GM23338 (cell line): ENCODE measurements around the gene PPP1R3G.

Source experiments
- CREB1 ChIP-seq: fragments of 250-450 bp; sonication (Bioruptor Pico); IDR thresholded peaks from 2 replicates; pipeline ENCODE4 v1.5.0; 2020; ENCODE audit warnings: low read depth, mild to moderate bottlenecking, moderate library complexity
- EZH2 ChIP-seq: fragments of 200-600 bp; sonication (generic); IDR thresholded peaks from one replicate; pipeline ENCODE4 v1.8.0; 2017; ENCODE audit warnings: antibody characterized with exemption, mild to moderate bottlenecking, low read depth; ENCODE audit not compliant: unreplicated experiment
- EZH2phosphoT487 ChIP-seq: fragments of 200-600 bp; sonication (generic); IDR thresholded peaks from one replicate; pipeline ENCODE4 v1.8.1; 2018; ENCODE audit warnings: antibody characterized with exemption; ENCODE audit not compliant: unreplicated experiment
- JUNB ChIP-seq: IDR thresholded peaks from one replicate; pipeline ENCODE4 v1.6.1; 2016; ENCODE audit warnings: antibody characterized with exemption; ENCODE audit not compliant: unreplicated experiment
- NANOG ChIP-seq: IDR thresholded peaks from 2 replicates; pipeline ENCODE4 v1.6.1; 2016; ENCODE audit warnings: antibody characterized with exemption, borderline replicate concordance
- POLR2AphosphoS5 ChIP-seq: IDR thresholded peaks from 2 replicates; pipeline ENCODE4 v1.6.1; 2016; ENCODE audit warnings: antibody characterized with exemption, low read depth
- REST ChIP-seq: IDR thresholded peaks from one replicate; pipeline ENCODE4 v1.6.1; 2018; ENCODE audit warnings: antibody characterized with exemption; ENCODE audit not compliant: unreplicated experiment
- STAT1 ChIP-seq: IDR thresholded peaks from one replicate; pipeline ENCODE4 v1.6.1; 2016; ENCODE audit warnings: antibody characterized with exemption; ENCODE audit not compliant: unreplicated experiment
- TF ChIP-seq, protein P1 (sequence below), 2 experiments: fragments of 200-600 bp in 1 of 2; sonication (generic) in 1 of 2; conservative IDR thresholded peaks; 2 replicates each; pipeline versions ENCODE4 v1.5.1 to v1.6.1; 2016 to 2017; ENCODE audit warnings: antibody characterized with exemption in 2 of 2, low read depth in 2 of 2, mild to moderate bottlenecking in 2 of 2, moderate library complexity in 1 of 2
- TF ChIP-seq, protein P2 (sequence below): IDR thresholded peaks from 2 replicates; pipeline ENCODE4 v1.6.1; 2016; ENCODE audit warnings: antibody characterized with exemption

- TF ChIP-seq JUNB (no peak), EZH2phosphoT487 (no peak), EZH2 (no peak), REST (no peak), POLR2AphosphoS5 (no peak), STAT1 (no peak), NANOG (no peak), CREB1 (CRISPR knock-in tag) (no peak)
- TF ChIP-seq, protein P1, sequence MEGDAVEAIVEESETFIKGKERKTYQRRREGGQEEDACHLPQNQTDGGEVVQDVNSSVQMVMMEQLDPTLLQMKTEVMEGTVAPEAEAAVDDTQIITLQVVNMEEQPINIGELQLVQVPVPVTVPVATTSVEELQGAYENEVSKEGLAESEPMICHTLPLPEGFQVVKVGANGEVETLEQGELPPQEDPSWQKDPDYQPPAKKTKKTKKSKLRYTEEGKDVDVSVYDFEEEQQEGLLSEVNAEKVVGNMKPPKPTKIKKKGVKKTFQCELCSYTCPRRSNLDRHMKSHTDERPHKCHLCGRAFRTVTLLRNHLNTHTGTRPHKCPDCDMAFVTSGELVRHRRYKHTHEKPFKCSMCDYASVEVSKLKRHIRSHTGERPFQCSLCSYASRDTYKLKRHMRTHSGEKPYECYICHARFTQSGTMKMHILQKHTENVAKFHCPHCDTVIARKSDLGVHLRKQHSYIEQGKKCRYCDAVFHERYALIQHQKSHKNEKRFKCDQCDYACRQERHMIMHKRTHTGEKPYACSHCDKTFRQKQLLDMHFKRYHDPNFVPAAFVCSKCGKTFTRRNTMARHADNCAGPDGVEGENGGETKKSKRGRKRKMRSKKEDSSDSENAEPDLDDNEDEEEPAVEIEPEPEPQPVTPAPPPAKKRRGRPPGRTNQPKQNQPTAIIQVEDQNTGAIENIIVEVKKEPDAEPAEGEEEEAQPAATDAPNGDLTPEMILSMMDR (conservative IDR thresholded peaks at IDR 0.05; ENCODE audit: low read depth in 2 of 2): no peak
- TF ChIP-seq, protein P2, sequence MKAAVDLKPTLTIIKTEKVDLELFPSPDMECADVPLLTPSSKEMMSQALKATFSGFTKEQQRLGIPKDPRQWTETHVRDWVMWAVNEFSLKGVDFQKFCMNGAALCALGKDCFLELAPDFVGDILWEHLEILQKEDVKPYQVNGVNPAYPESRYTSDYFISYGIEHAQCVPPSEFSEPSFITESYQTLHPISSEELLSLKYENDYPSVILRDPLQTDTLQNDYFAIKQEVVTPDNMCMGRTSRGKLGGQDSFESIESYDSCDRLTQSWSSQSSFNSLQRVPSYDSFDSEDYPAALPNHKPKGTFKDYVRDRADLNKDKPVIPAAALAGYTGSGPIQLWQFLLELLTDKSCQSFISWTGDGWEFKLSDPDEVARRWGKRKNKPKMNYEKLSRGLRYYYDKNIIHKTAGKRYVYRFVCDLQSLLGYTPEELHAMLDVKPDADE: no peak
Observed at GRCh38 chr6:5095236-5095635, 10.1 kb downstream of the PPP1R3G start.
